Lower lobe of right lung (tissue), 2 donors: ENCODE measurements around the gene CHST7. TPM values are rescaled to one million over a fixed set of nuclear protein-coding genes. Genes with fewer than 3 reads are reported as not detected.

Source experiments
- ATAC-seq, 2 donors: fragments of 200-7000 bp; cut with Tn5 transposase; one replicate each; pipeline ENCODE4 v1.9.1; 2020 to 2022; ENCODE audit warnings: mild to moderate bottlenecking in 2 of 2, moderate library complexity in 2 of 2
- DNase-seq: peaks from one replicate; pipeline ENCODE4 v3.0.0-alpha.2; 2020
- H3K27ac ChIP-seq: fragments of 200-600 bp; one replicate; pipeline ENCODE4 v1.8.0; 2022
- H3K27me3 ChIP-seq: fragments of 200-600 bp; one replicate; pipeline ENCODE4 v1.8.0; 2022; ENCODE audit warnings: low read depth
- H3K36me3 ChIP-seq: fragments of 200-600 bp; one replicate; pipeline ENCODE4 v1.8.0; 2022; ENCODE audit warnings: mild to moderate bottlenecking
- H3K4me1 ChIP-seq: fragments of 200-600 bp; one replicate; pipeline ENCODE4 v1.8.0; 2022
- H3K4me3 ChIP-seq: fragments of 200-600 bp; one replicate; pipeline ENCODE4 v1.8.0; 2022; ENCODE audit warnings: mild to moderate bottlenecking
- H3K9me3 ChIP-seq: fragments of 200-600 bp; one replicate; pipeline ENCODE4 v1.8.0; 2022
- intact Hi-C: fragments of 100-400 bp; cut with DNase I; formaldehyde crosslinking; loops from one replicate; pipeline ENCODE4 v1.11.0; 2022
- total RNA-seq: library from RNA; stranded (reverse); fragmentation: NEBNext Ultra II Directional; extraction: Animal tissue kit (Norgen Biotek cat#: 25700); gene quantifications from one replicate; pipeline ENCODE4 v1.2.1, GENCODE V29; 2021
- TF ChIP-seq, protein P1 (sequence below): fragments of 200-600 bp; IDR thresholded peaks from one replicate; pipeline ENCODE4 v1.8.0; 2022; ENCODE audit warnings: antibody characterized with exemption, mild to moderate bottlenecking
- donor health status: DM: no; HTN: yes; CAD: no; lungs with severe emphysema.

CHST7 gene
- total RNA-seq, 1 donor from 2014 or later = 7.4 TPM

DNA sequence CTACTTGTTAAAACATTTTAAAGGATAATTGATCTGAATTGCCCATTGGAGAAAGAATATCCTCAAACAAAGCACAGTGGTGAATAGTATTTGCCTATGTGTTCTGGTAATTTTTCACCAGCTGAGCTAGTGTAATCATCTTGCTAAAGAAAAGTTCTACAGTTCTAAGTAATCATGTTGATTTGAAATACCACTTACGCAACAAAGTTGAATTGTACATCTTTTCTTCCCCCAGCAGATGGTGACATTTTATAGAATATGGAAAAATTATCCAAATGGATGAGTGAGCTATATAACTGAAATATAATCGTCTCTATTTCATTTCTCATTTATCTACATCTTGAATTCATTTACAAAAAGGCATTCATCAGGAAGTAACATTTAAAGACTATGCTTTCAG, 18.6 kb upstream of the CHST7 start:
- intact Hi-C loops = no loop called here
- ATAC-seq = peak; percentile 41 to 67

DNA sequence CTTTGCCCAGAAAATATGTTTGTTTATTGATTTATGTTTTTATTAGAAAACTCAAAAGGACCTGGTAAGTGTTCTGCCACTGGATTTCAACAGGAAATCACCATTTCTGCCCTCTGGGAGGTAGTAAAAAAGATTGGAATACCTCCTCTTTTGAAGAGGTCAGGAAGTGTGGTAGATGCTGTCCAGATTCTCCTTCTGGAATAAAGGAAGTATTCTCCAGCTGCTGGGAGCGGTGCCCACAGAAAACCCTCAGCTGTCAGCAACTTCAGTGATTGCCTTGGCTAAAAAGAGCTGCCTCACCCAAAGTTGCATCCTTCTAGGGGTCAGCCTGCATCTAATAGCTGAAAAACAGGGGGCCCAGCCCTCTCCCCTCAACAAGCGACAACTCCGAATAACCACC, 14.5 kb upstream of the CHST7 start:
- Histone ChIP-seq H3K9me3 (no peaks in the 10 kb centered on the region), H3K36me3 (no peaks in the 10 kb centered on the region), H3K4me3 (no peak overlapping the region), H3K4me1 (no peaks in the 10 kb centered on the region), H3K27me3 (no peaks in the 10 kb centered on the region), H3K27ac (no peak overlapping the region)
- DNase-seq (no peak), ATAC-seq (no peak)
- TF ChIP-seq, protein P1, sequence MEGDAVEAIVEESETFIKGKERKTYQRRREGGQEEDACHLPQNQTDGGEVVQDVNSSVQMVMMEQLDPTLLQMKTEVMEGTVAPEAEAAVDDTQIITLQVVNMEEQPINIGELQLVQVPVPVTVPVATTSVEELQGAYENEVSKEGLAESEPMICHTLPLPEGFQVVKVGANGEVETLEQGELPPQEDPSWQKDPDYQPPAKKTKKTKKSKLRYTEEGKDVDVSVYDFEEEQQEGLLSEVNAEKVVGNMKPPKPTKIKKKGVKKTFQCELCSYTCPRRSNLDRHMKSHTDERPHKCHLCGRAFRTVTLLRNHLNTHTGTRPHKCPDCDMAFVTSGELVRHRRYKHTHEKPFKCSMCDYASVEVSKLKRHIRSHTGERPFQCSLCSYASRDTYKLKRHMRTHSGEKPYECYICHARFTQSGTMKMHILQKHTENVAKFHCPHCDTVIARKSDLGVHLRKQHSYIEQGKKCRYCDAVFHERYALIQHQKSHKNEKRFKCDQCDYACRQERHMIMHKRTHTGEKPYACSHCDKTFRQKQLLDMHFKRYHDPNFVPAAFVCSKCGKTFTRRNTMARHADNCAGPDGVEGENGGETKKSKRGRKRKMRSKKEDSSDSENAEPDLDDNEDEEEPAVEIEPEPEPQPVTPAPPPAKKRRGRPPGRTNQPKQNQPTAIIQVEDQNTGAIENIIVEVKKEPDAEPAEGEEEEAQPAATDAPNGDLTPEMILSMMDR = no peak
- intact Hi-C loops = no loop called here

More for the DNA sequence above, 18.6 kb upstream of the CHST7 start:
- H3K4me3 ChIP-seq = no peak overlapping the region
- H3K27me3 ChIP-seq = no peaks in the 10 kb centered on the region
- no peak for DNase-seq
- no peaks in the 10 kb centered on the region for H3K4me1 ChIP-seq
- no peak overlapping the region for H3K27ac ChIP-seq
- TF ChIP-seq, protein P1 = peak; percentile 33
- no peaks in the 10 kb centered on the region for H3K9me3 ChIP-seq
- H3K36me3 ChIP-seq = no peaks in the 10 kb centered on the region

DNA sequence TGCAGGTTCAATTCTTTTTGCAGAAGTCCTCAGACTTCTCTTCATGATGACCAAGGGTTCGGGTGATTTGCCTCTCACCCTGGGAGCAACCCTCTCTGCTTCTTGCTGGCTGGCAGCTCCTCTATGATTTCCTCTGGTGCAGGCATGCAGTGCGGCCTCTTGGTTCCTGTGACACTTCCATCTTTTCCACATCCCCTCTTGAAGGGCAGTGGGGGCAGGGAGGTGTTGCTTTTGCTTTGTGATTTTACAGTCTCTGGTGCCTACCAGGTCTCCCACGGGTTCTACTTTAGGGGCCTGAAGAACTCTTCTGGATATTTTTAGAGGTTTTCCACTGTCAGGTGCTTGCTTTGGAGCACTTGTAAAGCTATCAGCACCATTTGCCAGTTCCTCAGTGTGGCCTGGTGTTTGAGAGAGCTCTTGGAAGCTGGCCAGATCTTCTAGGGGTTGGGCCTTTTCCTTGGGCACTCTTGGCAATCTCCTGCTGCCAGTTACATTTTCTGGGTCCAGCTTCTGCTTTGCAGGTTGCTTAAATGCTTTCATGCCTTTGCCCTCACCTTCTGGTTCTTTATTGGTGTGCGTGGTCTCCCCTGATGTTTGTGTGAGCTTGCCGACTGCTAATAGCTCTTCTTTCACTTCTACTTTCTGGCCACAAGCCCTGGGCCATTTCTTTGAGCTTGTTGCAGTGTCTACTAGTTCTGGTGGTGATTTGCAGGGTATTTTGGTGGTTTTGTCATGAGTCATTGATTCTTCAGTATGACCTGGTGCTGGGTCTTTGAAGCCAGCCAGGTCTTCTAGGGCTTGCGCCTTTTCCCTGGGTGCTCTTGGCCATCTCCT, 11.5 kb upstream of the CHST7 start:
- peak; percentile 47 for DNase-seq
- intact Hi-C loops = no loop called here
- no peaks in the 10 kb centered on the region for H3K36me3 ChIP-seq
- no peaks in the 10 kb centered on the region for H3K4me1 ChIP-seq
- H3K27me3 ChIP-seq = no peaks in the 10 kb centered on the region
- TF ChIP-seq, protein P1 = no peak
- H3K27ac ChIP-seq = no peak overlapping the region
- no peaks in the 10 kb centered on the region for H3K9me3 ChIP-seq
- peak; percentile 77 to 83 for ATAC-seq
- no peak overlapping the region for H3K4me3 ChIP-seq

DNA sequence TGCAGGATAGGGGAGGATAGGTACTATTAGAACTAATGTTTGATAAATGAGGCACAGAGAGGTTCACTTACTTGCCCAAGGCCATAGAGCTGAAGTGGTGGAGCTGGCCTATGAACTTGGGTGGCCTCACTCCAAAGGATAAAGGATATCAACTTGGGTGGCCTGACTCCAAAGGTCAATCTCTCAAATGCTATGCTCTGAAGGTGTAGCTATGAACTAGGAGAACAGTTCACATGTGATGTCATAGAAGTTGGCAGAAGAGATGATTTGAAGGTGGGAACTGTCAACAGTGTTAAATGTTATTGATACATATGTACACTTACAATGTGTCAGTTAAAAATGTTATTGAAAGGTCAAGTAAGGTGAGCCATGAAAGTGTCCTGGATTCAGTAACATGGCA, 6.2 kb upstream of the CHST7 start:
- Histone ChIP-seq H3K4me1 (no peaks in the 10 kb centered on the region), H3K27me3 (no peaks in the 10 kb centered on the region), H3K36me3 (no peaks in the 10 kb centered on the region), H3K4me3 (no peak overlapping the region), H3K9me3 (no peaks in the 10 kb centered on the region), H3K27ac (no peak overlapping the region)
- no peak for DNase-seq
- no peak for ATAC-seq
- TF ChIP-seq, protein P1 = no peak
- intact Hi-C loops = no loop called here

DNA sequence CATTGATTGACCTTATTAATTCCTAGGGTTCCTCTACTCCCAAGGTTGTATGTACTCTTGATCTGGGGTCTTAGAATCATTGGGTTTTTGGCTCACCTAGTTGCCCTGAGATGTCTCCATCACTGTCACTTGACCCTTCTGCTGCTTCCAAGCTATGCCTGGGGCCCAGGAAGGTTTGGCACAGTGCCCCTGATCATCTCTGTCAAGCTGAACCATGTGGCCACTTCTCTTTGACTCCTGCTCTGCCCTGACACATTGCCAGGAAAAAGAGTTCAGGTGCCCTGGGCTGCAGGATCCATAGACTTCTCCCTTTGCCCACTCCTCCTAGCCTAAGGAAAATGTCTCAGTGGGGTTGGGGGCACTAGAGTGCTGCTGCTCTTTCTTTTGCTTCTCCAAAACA, 3.9 kb upstream of the CHST7 start:
- H3K36me3 ChIP-seq = no peaks in the 10 kb centered on the region
- H3K4me1 ChIP-seq = no peaks in the 10 kb centered on the region
- H3K9me3 ChIP-seq = no peaks in the 10 kb centered on the region
- TF ChIP-seq, protein P1 = no peak
- no peak overlapping the region for H3K27ac ChIP-seq
- no peak overlapping the region for H3K4me3 ChIP-seq
- ATAC-seq = no peak
- H3K27me3 ChIP-seq = no peaks in the 10 kb centered on the region
- no peak for DNase-seq
- intact Hi-C loops = no loop called here
